ENCODE data around the gene DRD5.
"Not testable (repeated sequence)": the region's sequence is repeated elsewhere in the genome, so short reads cannot be mapped to it uniquely, and the experiment has no call there.

Gene DRD5

GRCh38 chr4:9781343-9782135, at the start of gene DRD5:
Gene DRD5 (plus strand): TSS chr4:9781634. CDS start chr4:9782030, 396 bp downstream.
- no peak for DNase-seq

- DNase-seq: not testable (repeated sequence)
Measured at GRCh38 chr4:9732256-9732655, 49.2 kb upstream of the DRD5 start.

DNA sequence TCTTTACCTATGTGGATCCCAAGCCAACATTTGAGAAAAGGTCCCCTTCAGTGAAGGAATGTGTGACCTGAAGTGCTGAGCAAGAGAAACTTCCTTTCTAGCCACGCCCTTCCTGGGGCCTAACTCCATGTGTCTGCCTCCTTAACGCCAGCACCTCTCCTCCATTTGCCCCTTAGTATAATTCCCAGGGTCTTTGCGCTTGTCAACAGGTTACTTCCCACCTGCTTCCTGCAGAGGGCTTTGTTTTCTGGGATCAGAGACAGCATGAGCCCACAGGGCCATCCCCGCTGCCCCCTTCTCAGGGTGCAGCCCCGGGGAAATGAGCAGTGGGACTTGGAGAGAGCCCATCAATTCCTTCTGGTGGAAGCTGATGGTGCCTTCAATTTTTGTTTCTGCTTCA, 45.9 kb upstream of the DRD5 start:
- no peak for DNase-seq

- DNase-seq: not testable (repeated sequence)
Measured at GRCh38 chr4:9737280-9737679, 44.2 kb upstream of the DRD5 start.

GRCh38 chr4:9743789-9744188, 37.6 kb upstream of the DRD5 start:
- DNase-seq: not testable (repeated sequence)

DNA sequence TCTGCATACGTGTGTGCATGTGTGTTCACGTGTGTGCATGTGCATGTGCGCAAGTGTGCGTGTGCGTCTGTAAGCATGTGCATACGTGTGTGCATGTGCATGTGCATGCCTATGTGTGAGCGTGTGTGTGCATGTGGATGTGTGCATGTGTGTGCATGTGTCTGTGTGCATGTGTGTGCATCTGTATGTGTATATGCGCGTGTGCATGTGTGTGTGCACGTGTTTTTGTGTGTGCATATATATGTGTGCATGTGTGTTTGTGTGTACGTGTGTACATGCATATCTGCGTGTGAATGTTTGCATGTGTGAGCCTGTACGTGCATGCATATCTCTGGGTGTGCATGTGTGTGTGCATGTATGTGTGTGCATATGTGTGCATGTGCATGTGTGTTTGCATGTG, 35.7 kb upstream of the DRD5 start:
- no peak for DNase-seq

GRCh38 chr4:9758641-9759317, 22.7 kb upstream of the DRD5 start:
- no peak for DNase-seq

DNA sequence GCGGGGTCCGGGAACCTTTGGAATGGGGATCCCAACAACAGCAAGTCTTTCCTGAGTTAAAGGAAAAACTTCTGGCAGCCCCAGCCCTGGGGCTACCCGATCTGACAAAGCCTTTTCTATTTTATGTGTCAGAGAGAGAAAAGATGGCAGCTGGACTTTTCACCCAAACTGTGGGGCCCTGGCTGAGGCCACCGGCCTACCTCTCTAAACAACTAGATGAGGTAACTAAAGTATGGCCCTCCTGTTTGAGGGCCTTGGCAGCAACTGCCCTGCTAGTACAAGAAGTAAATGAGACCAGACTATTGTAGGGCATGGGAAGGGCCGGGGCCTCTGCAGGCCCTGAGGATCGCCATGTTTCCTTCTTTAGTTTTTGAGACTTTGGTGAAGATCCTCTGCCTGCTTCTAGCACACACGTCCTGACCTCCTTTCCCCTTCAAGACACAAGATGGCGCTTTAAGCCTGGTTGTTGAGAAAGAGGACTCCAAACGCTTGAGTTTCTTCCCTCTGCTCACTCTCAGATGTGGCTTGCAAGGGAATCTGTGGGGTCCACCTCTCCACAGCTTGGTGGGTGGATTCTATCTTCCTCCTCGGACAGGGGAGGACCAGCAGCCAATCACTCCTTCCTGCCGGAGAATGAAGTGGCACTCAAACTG, 18.5 kb upstream of the DRD5 start:
- DNase-seq: peak; percentile 80

DNA sequence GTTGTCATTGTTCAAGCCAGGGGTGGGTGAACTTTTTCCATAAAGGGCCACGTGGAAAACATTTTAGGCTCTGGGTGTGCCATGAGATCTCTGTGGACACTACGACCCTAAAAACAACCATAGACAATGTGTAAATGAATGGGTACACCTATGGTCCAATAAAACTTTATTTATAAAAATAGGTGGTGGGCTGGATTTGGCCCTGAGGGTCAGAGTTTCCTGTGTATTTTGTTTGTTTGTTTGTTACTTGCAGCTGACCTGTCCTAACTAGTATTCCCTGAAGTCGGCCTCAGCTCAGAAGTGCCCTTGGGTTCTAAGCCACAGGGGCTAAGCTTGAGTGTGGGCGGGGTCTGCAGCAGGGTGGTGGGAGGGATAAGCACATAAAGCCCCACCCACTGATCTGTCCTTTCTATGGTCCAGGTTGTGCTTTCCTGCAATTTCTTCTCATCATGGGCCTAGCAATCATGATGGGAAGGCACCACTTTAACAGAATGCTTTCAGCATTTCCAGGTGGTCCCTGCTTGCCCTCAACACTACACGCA, 17.2 kb upstream of the DRD5 start:
- DNase-seq: no peak

- peak; percentile 27 for DNase-seq
Measured at GRCh38 chr4:9765091-9765490, 16.3 kb upstream of the DRD5 start.

- no peak for DNase-seq
Measured at GRCh38 chr4:9769321-9769720, 12.1 kb upstream of the DRD5 start.

- no peak for DNase-seq
Measured at GRCh38 chr4:9771034-9771433, 10.4 kb upstream of the DRD5 start.

DNA sequence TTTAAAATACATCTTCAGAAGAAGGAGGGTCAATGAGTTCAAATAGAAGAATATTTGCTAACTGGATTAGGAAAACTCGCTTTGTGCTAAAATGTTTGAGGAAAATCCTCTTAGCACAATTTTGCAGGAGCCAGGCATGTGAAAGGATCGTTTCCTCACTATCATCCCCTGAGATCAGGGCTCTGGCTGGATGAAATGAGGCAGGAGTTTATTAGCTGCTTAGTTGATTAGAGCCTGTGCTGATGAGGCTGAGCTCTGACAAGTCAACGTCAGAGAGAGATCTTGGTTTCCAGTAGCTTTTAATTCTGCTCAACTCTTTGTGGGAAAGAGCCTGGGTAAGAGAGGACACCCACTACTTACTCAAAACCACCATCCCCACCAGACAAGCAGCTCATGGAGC, 8.0 kb upstream of the DRD5 start:
- no peak for DNase-seq

GRCh38 chr4:9782136-9782436, 652 bp downstream of the DRD5 start:
- no peak for DNase-seq

- not testable (repeated sequence) for DNase-seq
Measured at GRCh38 chr4:9785891-9786290, 4.5 kb downstream of the DRD5 start.

- no peak for DNase-seq
Measured at GRCh38 chr4:9792381-9792780, 10.9 kb downstream of the DRD5 start.

DNA sequence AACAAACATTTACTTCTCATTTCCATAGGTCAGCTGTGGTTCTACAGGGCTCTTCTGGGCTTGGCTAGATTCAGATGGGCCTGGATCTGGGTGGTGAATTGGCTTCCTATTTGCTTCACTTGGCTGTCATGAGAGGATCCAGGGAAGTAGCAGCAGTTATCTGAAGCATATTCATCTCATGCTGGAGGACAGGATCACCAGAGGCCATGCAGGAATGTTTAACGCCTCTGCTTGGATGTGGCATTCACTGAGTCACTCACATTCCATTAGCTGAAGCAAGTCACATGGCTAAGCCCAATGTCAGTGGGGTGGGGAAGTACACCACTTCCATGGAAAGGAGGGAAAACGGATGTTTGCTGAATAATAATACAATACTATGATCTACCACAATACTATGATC, 15.2 kb downstream of the DRD5 start:
- not testable (repeated sequence) for DNase-seq

GRCh38 chr4:9800848-9801247, 19.4 kb downstream of the DRD5 start:
- DNase-seq: no peak

- DNase-seq: no peak
Measured at GRCh38 chr4:9804918-9805317, 23.5 kb downstream of the DRD5 start.

GRCh38 chr4:9808077-9808476, 26.6 kb downstream of the DRD5 start:
- no peak for DNase-seq

DNA sequence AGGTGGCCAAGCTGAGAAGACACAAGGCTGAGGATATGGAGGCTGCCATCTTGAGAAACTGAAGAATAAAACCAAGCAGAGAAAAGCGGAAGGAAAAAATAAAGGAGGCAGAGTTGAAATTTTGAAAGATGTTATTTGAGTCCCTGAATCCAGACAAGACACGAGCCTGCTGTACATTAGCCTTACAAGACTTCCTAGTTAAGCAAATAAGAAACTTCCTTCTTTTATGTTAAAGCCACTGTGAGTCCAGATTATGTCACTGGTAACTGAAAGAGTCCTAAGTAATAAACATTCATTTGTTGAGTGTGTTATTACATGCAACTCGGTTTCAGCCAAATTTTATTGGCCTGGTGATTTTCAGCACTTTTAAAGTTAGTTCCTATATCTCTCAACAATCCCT, 30.4 kb downstream of the DRD5 start:
- DNase-seq: no peak

- no peak for DNase-seq
Measured at GRCh38 chr4:9812501-9813340, 31.3 kb downstream of the DRD5 start.

GRCh38 chr4:9816285-9816684, 34.9 kb downstream of the DRD5 start:
- DNase-seq: no peak

All from hematopoietic multipotent progenitor cell treated with erythropoietin and hydrocortisone succinate and interleukin-3 and kit ligand, for 8 days (in vitro differentiated cells).